NB4 (cell line): Measurements from ENCODE around the gene FGD1.

Experiments
- CTCF ChIP-seq: IDR thresholded peaks from one replicate; pipeline ENCODE4 v1.5.1; 2012; ENCODE audit warnings: low read depth, low read length
- MAX ChIP-seq: IDR thresholded peaks from 2 replicates; pipeline ENCODE4 v1.6.1; 2011; ENCODE audit warnings: low read depth, low read length
- POLR2A ChIP-seq: IDR thresholded peaks from 2 replicates; pipeline ENCODE4 v1.6.1; 2011; ENCODE audit warnings: mild to moderate bottlenecking; ENCODE audit not compliant: insufficient read length; ENCODE audit errors: extremely low read depth

- TF ChIP-seq CTCF (no peak), POLR2A (no peak), MAX (no peak)
Measured at GRCh38 chrX:54529151-54529550, 33.1 kb upstream of the FGD1 start.
